Measurements from ENCODE around the gene GZMM. TPM values are rescaled to one million over a fixed set of nuclear protein-coding genes. Genes with fewer than 3 reads are reported as not detected.

GZMM gene
- total and polyA plus RNA-seq, 4 donors: 0.54 to 2.8 (median 0.75) TPM; not detected in 1

- ATAC-seq (ENCODE audit: low FRiP score) (no peak), DNase-seq (no peak)
- H3K9me3 ChIP-seq (ENCODE audit: control insufficient read depth, low read length): no peaks in the 10 kb centered on the region
- H3K27me3 ChIP-seq (ENCODE audit: control insufficient read depth in 1 of 2, insufficient read depth in 2 of 2, low read length in 1 of 2): no peaks in the 10 kb centered on the region
- WGBS, 2 donors: 57 to 65% methylated on average over 20 of the region's 20 CpGs
- H3K27ac ChIP-seq (ENCODE audit: low read depth in 1 of 2, low read length in 2 of 2): no peak overlapping the region
- H3K4me3 ChIP-seq (ENCODE audit: low read length in 2 of 2): no peak overlapping the region
- no peaks in the 10 kb centered on the region for H3K4me1 ChIP-seq (ENCODE audit: control insufficient read depth in 1 of 2, insufficient read depth in 2 of 2, low read length in 2 of 2)
- no peaks in the 10 kb centered on the region for H3K36me3 ChIP-seq (ENCODE audit: control insufficient read depth in 1 of 2, insufficient read depth in 2 of 2, low read length in 1 of 2)
- intact Hi-C loops (cut with DNase I): no loop called here
Measured at GRCh38 chr19:554817-555216, 11.0 kb downstream of the GZMM start.

DNA sequence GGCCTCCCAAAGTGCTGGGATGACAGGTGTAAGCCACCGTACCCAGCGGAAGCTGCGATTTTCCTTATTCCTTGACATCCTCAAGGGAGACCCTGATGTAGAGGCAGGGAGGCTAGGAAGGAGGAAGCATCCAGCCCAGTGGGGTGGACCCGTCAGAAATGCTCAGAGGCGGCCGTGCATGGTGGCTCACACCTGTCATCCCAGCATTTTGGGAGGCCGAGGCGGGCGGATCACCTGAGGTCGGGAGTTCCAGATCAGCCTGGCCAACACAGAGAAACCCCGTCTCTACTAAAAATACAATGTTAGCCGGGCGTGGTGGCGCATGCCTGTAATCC, 11.6 kb downstream of the GZMM start:
- no peaks in the 10 kb centered on the region for H3K27me3 ChIP-seq (ENCODE audit: control insufficient read depth in 1 of 2, insufficient read depth in 2 of 2, low read length in 1 of 2)
- DNase-seq (no peak), ATAC-seq (ENCODE audit: low FRiP score) (no peak)
- 90 to 91% methylated on average over 14 of the region's 14 CpGs for WGBS, 2 donors
- intact Hi-C loops (cut with DNase I): no loop called here
- H3K4me3 ChIP-seq (ENCODE audit: low read length in 2 of 2): no peak overlapping the region
- H3K36me3 ChIP-seq (ENCODE audit: control insufficient read depth in 1 of 2, insufficient read depth in 2 of 2, low read length in 1 of 2): no peaks in the 10 kb centered on the region
- no peak overlapping the region for H3K27ac ChIP-seq (ENCODE audit: low read depth in 1 of 2, low read length in 2 of 2)
- H3K4me1 ChIP-seq (ENCODE audit: control insufficient read depth in 1 of 2, insufficient read depth in 2 of 2, low read length in 2 of 2): no peaks in the 10 kb centered on the region
- no peaks in the 10 kb centered on the region for H3K9me3 ChIP-seq (ENCODE audit: control insufficient read depth, low read length)

GRCh38 chr19:556611-557382, 12.9 kb downstream of the GZMM start:
- H3K4me1 ChIP-seq (ENCODE audit: control insufficient read depth in 1 of 2, insufficient read depth in 2 of 2, low read length in 2 of 2): no peaks in the 10 kb centered on the region
- H3K27ac ChIP-seq (ENCODE audit: low read depth in 1 of 2, low read length in 2 of 2): no peak overlapping the region
- no peaks in the 10 kb centered on the region for H3K9me3 ChIP-seq (ENCODE audit: control insufficient read depth, low read length)
- intact Hi-C loops (cut with DNase I): no loop called here
- H3K4me3 ChIP-seq (ENCODE audit: low read length in 2 of 2): no peak overlapping the region
- 74 to 77% methylated on average over 31 of the region's 31 CpGs for WGBS, 2 donors
- DNase-seq (peak in 1 of 2 donors; percentile 79), ATAC-seq (ENCODE audit: low FRiP score) (no peak)
- no peaks in the 10 kb centered on the region for H3K27me3 ChIP-seq (ENCODE audit: control insufficient read depth in 1 of 2, insufficient read depth in 2 of 2, low read length in 1 of 2)
- no peaks in the 10 kb centered on the region for H3K36me3 ChIP-seq (ENCODE audit: control insufficient read depth in 1 of 2, insufficient read depth in 2 of 2, low read length in 1 of 2)

DNA sequence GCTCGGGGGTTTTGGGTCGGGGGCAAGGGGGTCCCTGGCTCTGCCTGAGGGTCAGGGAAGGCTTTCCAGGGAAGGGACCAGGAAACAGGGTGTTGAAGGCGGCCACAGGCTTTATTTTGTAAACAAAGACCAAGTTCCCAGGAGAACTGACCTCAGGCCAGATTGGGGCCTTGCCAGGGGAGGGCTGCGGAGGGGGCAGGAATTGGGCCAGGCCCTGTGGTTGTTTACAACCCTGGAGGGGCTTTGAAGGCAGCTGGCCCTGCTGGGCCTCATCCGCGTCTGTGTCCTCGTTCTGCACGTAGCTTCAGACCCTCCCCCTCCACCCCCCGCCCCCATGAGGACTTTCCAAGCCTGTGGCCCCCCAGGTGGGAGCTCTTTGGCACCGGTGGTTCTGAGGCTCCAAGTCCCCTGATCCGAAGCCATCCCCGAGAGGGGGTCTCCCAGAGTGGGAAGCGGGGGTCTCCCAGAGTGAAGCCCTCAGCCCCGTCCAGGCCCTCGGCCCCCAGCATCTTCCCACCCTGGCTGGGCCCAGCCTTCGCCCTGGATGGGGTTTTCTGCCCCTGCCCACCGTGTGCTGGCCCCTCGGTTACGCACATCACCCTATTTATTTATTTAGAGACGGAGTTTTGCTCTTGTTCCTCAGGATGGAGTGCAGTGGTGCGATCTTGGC, 15.1 kb downstream of the GZMM start:
- Histone ChIP-seq H3K9me3 (ENCODE audit: control insufficient read depth, low read length) (no peaks in the 10 kb centered on the region), H3K4me1 (ENCODE audit: control insufficient read depth in 1 of 2, insufficient read depth in 2 of 2, low read length in 2 of 2) (no peaks in the 10 kb centered on the region), H3K27me3 (ENCODE audit: control insufficient read depth in 1 of 2, insufficient read depth in 2 of 2, low read length in 1 of 2) (no peaks in the 10 kb centered on the region), H3K27ac (ENCODE audit: low read depth in 1 of 2, low read length in 2 of 2) (no peak overlapping the region), H3K36me3 (ENCODE audit: control insufficient read depth in 1 of 2, insufficient read depth in 2 of 2, low read length in 1 of 2) (no peaks in the 10 kb centered on the region), H3K4me3 (ENCODE audit: low read length in 2 of 2) (no peak overlapping the region)
- 44 to 48% methylated on average over 21 of the region's 21 CpGs for WGBS, 2 donors
- no peak for ATAC-seq (ENCODE audit: low FRiP score)
- intact Hi-C loops (cut with DNase I): no loop called here
- DNase-seq: no peak

- DNase-seq: no peak
Measured at GRCh38 chr19:560121-560520, 16.3 kb downstream of the GZMM start.

DNA sequence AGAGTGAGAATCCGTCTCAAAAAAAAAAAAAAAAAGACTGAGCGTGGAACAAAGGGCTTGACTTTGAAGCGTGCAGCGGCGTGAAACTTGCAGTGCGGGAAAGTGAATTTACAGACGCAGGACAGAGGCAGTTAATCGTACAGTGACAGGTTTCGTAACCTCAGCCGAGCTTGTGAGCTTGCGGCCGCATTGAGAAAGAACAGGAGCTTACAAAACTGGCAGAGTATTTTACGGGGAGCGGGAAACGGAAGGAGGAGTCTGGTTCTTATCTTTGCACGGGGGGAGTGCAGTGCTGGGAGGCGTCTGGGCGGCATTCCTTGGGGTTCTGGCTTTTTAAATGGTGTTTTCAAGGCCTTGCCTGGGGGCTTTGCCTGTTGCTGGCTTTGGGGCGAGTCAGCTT, 22.6 kb downstream of the GZMM start:
- Histone ChIP-seq H3K27me3 (ENCODE audit: control insufficient read depth in 1 of 2, insufficient read depth in 2 of 2, low read length in 1 of 2) (no peaks in the 10 kb centered on the region), H3K9me3 (ENCODE audit: control insufficient read depth, low read length) (no peaks in the 10 kb centered on the region), H3K4me3 (ENCODE audit: low read length in 2 of 2) (no peak overlapping the region), H3K4me1 (ENCODE audit: control insufficient read depth in 1 of 2, insufficient read depth in 2 of 2, low read length in 2 of 2) (no peaks in the 10 kb centered on the region), H3K27ac (ENCODE audit: low read depth in 1 of 2, low read length in 2 of 2) (no peak overlapping the region), H3K36me3 (ENCODE audit: control insufficient read depth in 1 of 2, insufficient read depth in 2 of 2, low read length in 1 of 2) (no peaks in the 10 kb centered on the region)
- DNase-seq (no peak), ATAC-seq (ENCODE audit: low FRiP score) (peak; percentile 60)
- intact Hi-C loops (cut with DNase I): no loop called here
- 25 to 30% methylated on average over 18 of the region's 19 CpGs for WGBS, 2 donors

More at GRCh38 chr19:560121-560520, 16.3 kb downstream of the GZMM start:
- intact Hi-C loops (cut with DNase I): no loop called here
- H3K4me1 ChIP-seq (ENCODE audit: control insufficient read depth in 1 of 2, insufficient read depth in 2 of 2, low read length in 2 of 2): no peaks in the 10 kb centered on the region
- no peaks in the 10 kb centered on the region for H3K36me3 ChIP-seq (ENCODE audit: control insufficient read depth in 1 of 2, insufficient read depth in 2 of 2, low read length in 1 of 2)
- 66 to 69% methylated on average over 12 of the region's 12 CpGs for WGBS, 2 donors
- H3K27me3 ChIP-seq (ENCODE audit: control insufficient read depth in 1 of 2, insufficient read depth in 2 of 2, low read length in 1 of 2): no peaks in the 10 kb centered on the region
- H3K4me3 ChIP-seq (ENCODE audit: low read length in 2 of 2): no peak overlapping the region
- H3K27ac ChIP-seq (ENCODE audit: low read depth in 1 of 2, low read length in 2 of 2): no peak overlapping the region
- ATAC-seq (ENCODE audit: low FRiP score): no peak
- no peaks in the 10 kb centered on the region for H3K9me3 ChIP-seq (ENCODE audit: control insufficient read depth, low read length)

GRCh38 chr19:566844-567243, 23.0 kb downstream of the GZMM start:
- Histone ChIP-seq H3K36me3 (ENCODE audit: control insufficient read depth in 1 of 2, insufficient read depth in 2 of 2, low read length in 1 of 2) (no peaks in the 10 kb centered on the region), H3K27me3 (ENCODE audit: control insufficient read depth in 1 of 2, insufficient read depth in 2 of 2, low read length in 1 of 2) (no peaks in the 10 kb centered on the region), H3K4me3 (ENCODE audit: low read length in 2 of 2) (no peak overlapping the region), H3K27ac (ENCODE audit: low read depth in 1 of 2, low read length in 2 of 2) (no peak overlapping the region), H3K4me1 (ENCODE audit: control insufficient read depth in 1 of 2, insufficient read depth in 2 of 2, low read length in 2 of 2) (no peaks in the 10 kb centered on the region), H3K9me3 (ENCODE audit: control insufficient read depth, low read length) (no peaks in the 10 kb centered on the region)
- intact Hi-C loops (cut with DNase I): no loop called here
- WGBS, 2 donors: 70 to 74% methylated on average over 14 to 16 of the region's 16 CpGs
- ATAC-seq (ENCODE audit: low FRiP score) (no peak), DNase-seq (no peak)

DNA sequence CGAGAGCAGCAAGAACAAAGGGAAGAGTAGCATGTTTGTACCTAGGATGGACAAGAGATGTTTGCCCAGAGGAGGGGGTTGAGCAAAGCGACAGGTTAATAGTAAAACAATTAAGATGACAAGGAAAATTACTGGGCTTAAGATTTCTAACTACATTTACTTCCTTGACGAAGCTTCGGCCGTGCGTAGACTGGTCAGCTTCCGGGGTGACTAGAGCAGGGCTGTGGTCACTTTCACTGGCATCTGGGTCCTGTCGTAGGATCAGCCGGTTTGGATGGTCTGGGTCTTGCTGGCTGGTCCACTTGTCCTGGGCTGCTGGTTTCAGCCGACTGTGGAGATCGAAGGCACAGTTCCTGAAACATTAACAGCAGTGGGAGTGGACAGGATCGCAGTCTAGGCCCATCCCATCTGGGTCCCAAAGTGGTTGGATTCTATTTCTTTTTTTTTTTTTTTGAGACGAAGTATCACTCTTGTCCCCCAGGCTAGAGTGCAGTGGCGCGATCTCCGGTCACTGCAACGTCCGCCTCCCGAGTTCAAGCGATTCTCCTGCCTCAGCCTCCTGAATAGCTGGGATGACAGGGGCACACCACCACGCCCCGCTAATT, 23.5 kb downstream of the GZMM start:
- no peaks in the 10 kb centered on the region for H3K9me3 ChIP-seq (ENCODE audit: control insufficient read depth, low read length)
- ATAC-seq (ENCODE audit: low FRiP score) (no peak), DNase-seq (no peak)
- intact Hi-C loops (cut with DNase I): no loop called here
- no peaks in the 10 kb centered on the region for H3K36me3 ChIP-seq (ENCODE audit: control insufficient read depth in 1 of 2, insufficient read depth in 2 of 2, low read length in 1 of 2)
- H3K27me3 ChIP-seq (ENCODE audit: control insufficient read depth in 1 of 2, insufficient read depth in 2 of 2, low read length in 1 of 2): no peaks in the 10 kb centered on the region
- H3K4me1 ChIP-seq (ENCODE audit: control insufficient read depth in 1 of 2, insufficient read depth in 2 of 2, low read length in 2 of 2): no peaks in the 10 kb centered on the region
- 91 to 92% methylated on average over 22 of the region's 22 CpGs for WGBS, 2 donors
- no peak overlapping the region for H3K27ac ChIP-seq (ENCODE audit: low read depth in 1 of 2, low read length in 2 of 2)
- H3K4me3 ChIP-seq (ENCODE audit: low read length in 2 of 2): no peak overlapping the region

- H3K9me3 ChIP-seq (ENCODE audit: control insufficient read depth, low read length): no peaks in the 10 kb centered on the region
- H3K27me3 ChIP-seq (ENCODE audit: control insufficient read depth in 1 of 2, insufficient read depth in 2 of 2, low read length in 1 of 2): no peaks in the 10 kb centered on the region
- peaks cover 0 to 3% of the 10 kb centered on the region in 2 donors for H3K4me1 ChIP-seq (ENCODE audit: control insufficient read depth in 1 of 2, insufficient read depth in 2 of 2, low read length in 2 of 2)
- H3K36me3 ChIP-seq (ENCODE audit: control insufficient read depth in 1 of 2, insufficient read depth in 2 of 2, low read length in 1 of 2): no peaks in the 10 kb centered on the region
- no peak for ATAC-seq (ENCODE audit: low FRiP score)
- DNase-seq: no peak
- intact Hi-C loops (cut with DNase I): no loop called here
- 90 to 96% methylated on average over 18 of the region's 25 CpGs for WGBS, 2 donors
- no peak overlapping the region for H3K4me3 ChIP-seq (ENCODE audit: low read length in 2 of 2)
- H3K27ac ChIP-seq (ENCODE audit: low read depth in 1 of 2, low read length in 2 of 2): no peak overlapping the region
Measured at GRCh38 chr19:570251-570686, 26.4 kb downstream of the GZMM start.

All from aorta (tissue), 5 donors.